ENCODE data around the gene ATP8B1.
"Not testable (repeated sequence)": the region's sequence is repeated elsewhere in the genome, so short reads cannot be mapped to it uniquely, and the experiment has no call there.

ATP8B1 gene

DNA sequence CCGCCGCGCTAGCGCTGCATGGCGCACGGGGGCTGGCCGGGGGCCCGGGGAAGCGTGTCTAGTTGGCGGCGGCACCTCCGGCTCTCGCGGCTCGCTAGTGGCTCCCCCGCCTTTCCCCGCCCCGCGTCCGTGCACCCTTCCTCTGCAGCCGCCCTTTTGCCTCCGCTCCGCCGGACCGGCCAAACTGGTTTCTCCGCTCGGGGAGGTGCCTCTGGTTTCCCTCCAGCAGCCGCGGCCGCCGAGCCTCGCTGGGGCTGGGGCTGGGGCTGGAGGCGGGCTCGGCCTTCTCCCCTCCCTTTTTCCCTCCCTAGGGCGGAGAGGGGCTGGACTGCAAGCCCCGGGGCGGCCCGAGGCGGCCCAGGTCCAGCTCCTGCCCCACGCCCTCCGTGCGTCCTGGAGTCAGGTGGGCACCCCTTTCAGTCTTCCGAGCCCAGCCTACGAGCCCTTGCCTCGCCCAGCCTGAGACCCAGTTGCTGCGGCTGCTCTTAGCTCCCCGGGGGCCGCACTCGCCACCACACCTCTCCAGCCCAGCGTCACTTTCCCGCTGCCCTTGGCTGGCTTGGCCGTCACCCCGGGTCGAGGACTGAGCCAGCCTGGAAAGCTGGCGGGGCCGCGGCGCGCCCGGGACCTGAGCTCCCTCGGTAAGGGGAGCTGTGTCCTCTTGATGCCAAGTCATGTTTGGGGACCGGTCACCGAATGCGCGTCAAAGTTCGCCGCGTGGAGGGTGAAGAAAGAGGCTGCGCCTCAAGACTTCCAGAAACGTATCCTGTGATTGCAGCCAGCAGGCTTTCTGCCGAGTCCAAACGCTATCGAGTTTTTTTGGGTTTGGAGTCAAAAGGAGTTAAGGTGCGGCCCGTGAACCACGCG lies at the start of gene ATP8B1:
ATP8B1 (minus strand) TSS at position 213 of the 867 bp plus-strand sequence. CDS start 71,508 bp downstream, outside the sequence.
- peak; percentile 84 for DNase-seq

DNA sequence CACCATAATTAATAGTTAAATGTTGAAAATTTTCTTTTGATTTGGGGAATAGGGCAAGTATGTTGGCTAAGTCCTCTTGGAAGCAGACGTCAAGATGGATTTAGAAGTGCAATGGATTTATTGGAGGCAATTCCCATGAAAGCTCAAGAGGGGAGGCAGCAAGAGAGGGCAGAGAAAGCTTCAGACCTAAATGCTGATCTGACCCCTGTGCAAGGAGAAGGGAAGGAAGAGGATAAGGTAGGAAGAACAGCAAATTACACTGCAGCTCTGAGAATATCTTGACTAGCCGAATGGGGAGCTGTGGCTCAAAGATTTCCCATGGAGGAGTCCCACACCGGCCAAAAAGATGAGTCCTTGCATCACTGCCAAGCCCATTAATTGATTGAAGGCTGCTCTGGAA lies 46.9 kb upstream of the ATP8B1 start:
- DNase-seq, result no peak

DNA sequence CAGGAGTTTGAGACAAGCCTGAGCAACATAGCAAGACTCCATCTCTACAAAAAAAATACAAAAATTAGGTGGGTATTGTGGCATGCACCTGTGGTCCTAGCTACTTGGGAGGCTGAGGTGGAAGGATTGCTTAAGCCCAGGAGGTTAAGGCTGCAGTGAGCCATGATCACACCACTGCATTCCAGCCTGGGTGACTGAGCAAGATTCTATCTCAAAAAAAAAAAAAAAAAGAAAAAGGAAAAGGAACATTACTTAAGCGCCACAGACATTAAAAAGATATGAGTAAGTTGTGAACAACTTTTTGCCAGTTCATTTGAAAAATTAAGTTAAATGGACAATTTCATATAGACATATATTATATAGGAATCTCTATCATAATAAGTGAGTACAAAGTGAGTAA lies 45.3 kb upstream of the ATP8B1 start:
- DNase-seq, result not testable (repeated sequence)

DNA sequence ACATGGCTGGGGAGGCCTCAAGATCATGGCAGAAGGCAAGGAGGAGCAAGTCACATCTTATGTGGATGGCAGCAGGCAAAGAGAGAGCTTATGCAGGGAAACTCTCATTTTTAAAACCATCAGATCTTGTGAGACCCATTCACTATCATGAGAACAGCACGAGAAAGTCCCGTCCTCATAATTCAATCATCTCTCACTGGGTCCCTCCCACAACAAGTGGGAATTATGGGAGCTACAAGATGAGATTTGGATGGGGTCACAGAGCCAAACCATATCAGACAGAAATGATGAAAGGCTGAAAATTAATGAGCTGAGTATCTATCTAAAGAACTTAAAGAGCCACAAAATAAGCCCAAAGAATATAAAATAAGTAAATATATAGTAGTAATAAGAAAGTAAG lies 44.3 kb upstream of the ATP8B1 start:
- not testable (repeated sequence) for DNase-seq

DNA sequence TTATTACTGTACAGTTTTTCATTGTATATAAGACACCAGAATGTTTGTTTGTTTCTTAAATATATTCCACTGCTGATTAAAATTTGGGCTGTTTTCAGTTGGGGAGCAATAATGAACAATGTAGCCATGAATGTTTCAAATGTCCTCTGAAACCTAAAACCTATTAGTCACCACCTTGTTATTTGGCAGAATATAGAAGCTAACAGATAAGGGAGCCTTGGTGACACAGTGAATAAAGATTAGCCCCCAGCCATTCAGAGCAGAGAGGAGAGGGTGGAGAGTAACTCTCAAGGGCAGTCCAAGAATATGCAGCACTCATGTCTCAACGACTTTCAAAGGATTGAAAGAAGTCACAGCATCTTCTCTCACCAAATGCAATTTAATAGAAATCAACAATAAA lies 43.1 kb upstream of the ATP8B1 start:
- no peak for DNase-seq

DNA sequence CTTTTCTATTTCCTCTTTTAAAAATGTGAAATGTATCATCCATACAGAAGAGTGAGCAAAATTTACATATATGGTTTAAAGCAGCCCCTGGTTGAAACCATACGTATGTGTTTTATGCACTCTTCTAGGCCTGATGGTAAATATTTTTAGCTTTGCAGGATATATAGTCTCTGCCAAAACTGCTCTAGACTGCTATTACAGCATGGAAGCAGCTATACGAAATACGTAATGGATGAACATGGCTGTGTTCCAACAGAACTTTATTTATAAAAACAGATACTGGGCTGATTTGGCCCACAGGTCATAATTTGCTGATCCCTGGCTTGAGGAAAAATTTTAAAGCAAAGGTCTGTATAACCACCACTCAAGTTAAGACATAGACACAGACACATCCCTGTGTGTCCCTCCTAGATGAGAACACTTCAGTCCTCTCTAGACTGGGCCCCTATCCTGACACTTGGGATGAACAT lies 42.5 kb upstream of the ATP8B1 start:
- DNase-seq, result no peak

DNA sequence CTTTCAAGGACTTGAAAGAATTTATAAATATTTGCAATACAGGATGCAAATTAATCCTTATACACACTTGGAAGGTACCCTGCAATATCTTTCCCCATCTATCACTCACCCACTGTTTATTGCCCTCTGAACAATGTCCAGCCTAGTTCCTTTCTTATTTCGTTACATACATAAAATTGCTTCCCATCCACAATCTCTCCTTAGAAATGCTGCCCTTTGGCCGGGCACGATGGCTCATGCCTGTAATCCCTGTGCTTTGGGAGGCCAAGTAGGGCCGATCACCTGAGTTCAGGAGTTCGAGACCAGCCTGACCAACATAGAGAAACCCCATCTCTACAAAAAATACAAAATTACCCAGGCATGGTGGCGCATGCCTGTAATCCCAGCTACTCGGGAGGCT lies 41.2 kb upstream of the ATP8B1 start:
- DNase-seq, result no peak

DNA sequence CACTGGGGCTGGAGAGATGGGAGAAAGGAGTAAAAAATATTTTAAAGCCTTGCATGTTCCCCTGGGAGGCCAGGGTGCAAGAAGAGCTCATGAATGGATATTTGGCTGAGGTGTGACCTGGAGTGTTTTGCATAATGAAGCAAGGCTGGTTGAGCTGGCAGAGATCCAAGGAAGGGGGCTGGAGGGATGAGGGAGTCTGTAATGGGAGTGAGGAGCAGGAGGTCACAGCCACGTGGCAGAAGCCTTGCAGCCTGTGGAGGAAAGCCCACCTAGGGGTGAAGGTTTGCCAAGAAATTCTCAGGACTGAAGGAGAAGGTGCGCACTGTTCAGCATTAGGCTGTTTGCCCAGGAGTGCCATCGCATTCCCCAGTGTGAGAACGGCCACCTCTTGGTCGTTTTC lies 40.3 kb upstream of the ATP8B1 start:
- no peak for DNase-seq

DNA sequence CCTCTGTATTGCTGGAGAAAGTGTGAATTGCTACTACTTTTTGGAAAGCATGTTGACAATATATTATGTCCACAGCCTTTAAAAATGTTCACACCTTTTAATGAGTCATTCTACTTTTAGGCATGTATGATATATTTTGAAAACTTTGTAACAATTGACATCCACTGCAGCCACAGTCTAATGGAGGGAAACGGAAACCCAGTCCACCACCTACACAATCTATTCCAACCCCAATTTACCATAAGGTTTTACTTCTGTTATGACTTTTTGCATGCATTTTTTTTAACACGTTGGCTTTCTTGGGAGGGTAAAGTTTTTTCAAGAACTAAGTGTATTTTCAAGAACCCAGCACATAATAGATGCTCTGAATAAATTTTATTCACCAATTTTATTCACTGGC lies 38.5 kb upstream of the ATP8B1 start:
- no peak for DNase-seq

DNA sequence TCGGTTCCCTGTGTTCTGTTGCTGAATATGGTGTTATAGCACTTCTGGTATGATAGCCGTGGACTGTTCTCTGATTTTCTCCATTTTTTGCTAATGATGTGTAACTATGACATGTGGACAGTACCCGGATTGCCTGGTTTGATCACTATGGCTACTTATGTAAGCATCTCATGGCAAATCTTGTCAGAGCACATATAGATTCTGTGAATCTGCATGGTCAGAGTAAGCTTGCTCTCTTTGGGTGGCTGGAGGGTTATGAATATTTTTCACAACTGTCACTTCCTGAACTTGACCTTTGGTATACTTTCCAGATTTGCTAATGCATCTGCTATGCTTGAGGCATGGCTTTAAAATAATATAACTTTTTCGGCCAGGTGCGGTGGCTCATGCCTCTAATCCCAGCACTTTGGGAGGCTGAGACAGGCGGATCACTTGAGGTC lies 36.8 kb upstream of the ATP8B1 start:
- no peak for DNase-seq

DNA sequence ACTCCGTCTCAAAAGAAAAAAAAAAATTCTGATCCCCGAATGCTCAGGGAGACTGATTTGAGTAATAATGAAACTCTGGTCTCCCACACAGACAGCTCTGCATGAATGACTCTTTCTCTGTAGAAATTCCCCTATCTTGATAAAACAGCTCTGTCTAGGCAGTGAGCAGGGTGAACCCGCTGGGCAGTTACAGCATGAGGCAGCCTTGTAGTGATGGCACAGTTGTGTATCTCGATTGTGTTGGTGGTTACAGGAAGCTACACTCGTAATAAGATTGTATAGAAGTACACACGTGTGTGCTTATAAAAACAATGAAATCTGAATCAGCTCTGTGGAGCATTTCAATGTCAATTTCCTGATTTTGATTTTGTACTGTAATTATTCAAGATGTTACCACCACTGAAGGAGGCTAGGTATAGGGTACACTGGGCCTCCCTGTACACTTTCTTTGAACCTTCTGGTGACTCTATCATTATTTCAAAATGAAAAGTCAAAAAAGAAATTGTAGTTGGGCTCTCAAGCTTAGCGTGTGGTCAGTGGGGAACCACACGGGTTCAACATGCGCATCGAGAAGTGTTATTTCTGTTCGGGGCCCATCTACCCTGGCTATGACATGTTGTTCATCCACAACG lies 34.9 kb upstream of the ATP8B1 start:
- no peak for DNase-seq

DNA sequence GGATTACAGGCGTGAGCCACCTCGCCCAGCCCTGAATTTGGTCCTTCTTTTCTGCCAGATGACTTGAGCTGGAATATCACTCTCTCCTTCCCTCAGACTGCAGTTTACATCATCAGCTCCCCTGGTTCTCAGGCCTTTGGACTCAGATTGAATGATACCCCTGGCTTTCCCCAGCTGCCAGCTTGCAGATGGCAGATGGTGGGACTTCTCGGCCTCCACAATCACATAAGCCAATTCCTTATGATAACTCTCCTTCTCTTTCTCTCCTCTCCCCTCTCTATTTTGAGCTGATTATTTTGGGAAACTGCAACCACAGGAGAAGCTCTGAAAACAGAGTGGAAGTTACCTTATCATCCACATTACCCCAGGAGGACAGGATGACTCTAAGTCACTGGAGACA lies 33.4 kb upstream of the ATP8B1 start:
- no peak for DNase-seq

DNA sequence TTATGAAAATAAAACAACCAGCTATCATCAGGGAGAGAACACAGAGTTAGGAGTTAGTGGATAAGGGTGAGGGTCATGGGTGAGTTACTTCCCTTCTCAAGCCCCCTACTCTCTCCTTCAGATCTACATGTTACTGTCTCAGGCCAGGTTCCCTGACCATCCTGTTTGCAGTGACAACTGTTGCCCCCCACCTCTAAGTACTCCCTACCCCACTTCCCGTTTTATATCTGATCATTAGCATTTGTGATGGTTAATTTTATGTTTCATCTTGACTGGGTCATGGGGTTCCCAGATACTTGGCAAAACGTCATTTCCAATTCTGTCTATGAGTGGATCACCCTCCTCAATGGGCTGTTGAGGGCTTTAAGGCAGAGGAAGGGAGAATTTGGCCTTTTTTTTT lies 32.8 kb upstream of the ATP8B1 start:
- no peak for DNase-seq

DNA sequence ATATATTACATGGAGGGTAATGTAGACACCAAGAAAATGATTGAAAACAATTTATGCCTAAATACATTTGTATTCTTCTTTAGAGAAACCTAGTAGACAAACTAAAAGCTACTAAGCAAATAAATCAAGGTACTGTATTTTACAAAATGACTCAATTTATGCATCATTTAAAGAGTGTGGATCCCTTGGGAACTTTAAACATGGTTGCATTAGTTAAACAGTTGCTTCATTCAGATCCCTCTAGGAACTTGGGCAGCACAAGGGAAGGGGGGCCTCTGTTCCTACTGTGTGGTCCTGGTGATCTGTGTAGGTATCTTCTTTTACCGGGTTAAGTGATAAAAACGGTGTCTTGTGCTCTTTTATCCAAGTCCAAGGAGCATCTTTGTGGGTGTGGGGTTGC lies 31.5 kb upstream of the ATP8B1 start:
- DNase-seq, result no peak

DNA sequence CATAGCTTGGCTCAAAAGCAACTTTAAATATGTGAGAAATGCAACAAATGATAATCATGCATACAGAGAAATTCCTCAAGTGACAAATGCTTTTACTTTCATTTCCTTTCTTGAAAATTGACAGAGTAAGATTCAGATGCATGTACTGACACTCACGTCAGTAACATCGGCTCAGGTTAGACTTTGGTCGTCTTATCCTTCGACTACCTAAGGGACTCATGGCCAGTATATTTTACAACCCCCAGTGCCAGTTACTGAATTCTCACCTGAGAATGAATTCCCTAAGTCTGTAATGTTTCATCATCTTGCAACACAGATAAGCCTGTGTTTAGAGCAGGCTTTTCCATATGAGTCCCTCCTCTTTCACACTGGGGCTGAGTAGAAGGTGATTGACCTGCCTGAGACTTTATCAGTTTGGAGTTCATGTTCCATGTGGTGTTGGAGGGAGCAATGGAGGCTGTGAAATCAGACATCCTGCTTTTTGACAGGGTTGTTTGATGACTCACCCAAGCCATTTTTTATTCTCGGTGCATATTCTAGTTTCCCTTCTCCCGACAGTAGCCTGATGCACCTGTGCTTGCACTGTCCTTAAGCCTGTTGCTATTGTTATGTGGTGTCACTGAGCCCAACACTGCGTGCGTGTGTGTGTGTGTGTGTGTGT lies 30.5 kb upstream of the ATP8B1 start:
- no peak for DNase-seq

DNA sequence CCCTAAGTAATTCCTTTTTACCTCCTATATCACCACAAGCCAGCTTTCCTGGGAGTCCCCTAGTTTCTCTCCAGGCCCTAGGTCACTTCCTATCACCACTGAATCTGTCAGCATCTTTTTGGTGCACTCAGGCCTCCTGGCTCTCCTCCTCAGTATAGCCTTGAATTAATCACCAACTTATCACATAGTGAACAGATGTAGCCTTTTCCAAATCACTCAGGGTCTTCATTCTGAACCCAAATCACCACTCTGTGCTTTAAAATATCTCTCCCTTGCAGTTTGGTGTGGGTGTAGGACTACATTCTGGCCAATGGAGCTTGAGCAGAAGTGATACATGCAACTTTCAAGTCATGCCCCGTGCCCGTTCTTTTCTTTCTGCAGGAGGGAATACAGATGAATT lies 29.6 kb upstream of the ATP8B1 start:
- DNase-seq, result no peak

DNA sequence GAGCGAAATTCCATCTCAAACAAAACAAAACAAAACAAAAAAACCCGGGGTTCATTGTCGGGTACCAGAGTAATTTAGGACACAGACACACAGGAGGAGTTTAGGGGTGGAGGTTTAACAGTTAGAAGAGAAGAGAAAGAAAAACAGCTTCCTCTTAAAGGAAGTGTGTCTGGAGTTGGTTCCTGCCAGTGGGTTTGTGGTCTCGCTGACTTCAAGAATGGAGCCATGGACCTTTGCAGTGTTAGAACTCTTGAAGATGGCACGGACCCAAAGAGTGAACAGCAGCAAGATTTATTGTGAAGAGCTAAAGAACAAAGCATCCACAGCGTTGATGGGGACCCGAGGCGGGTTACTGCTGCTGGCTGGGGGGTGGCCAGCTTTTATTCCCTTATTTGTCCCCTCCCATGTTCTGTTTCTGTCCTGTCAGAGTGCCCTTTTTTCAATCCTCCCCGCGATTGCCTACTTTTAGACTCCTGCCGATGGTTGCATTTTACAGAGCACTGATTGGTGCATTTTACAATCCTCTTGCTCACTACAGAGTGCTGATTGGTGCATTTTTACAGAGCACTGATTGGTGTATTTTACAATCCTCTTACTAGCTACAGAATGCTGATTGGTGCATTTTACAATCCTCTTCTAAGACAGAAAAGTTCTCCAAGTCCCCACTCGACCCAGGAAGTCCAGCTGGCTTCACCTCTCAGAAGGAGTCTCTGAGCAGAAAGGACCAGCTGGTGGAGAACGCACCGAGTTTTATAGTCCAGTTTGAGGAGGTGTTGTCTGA lies 28.7 kb upstream of the ATP8B1 start:
- no peak for DNase-seq

DNA sequence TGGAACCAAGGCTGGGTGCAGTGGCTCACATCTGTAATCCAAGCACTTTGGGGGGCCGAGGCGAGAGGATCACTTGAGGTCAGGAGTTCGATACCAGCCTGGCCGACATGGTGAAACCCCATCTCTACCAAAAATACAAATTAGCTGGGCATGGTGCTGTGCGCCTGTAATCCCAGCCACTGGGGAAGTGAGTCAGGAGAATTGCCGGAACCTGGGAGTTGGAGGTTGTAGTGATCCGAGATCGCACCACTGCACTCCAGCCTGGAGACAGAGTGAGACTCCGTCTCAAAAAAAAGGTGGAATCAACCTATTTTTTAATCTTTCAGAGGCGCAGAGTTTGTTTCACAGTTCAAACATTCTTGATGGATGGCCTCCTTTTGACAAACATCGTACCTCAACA lies 24.5 kb upstream of the ATP8B1 start:
- DNase-seq, result no peak

DNA sequence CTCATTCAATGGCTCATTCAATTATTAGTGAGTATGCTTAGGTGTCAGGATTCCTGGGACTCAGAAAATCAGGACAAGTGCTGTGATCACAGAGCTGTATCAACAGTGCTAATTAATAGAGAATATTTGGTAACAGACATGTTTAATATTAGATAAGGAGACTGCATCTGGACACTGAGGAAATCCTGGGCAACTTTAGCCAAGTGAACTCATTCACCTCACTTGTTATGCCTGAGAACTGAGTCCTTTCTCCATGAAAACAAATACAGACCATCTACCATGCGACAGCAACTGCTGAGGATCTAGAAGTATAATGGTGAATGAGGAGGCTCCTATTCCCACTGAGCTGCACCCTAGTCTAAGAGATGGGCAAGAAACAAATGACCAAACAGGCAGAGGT lies 23.1 kb upstream of the ATP8B1 start:
- no peak for DNase-seq

DNA sequence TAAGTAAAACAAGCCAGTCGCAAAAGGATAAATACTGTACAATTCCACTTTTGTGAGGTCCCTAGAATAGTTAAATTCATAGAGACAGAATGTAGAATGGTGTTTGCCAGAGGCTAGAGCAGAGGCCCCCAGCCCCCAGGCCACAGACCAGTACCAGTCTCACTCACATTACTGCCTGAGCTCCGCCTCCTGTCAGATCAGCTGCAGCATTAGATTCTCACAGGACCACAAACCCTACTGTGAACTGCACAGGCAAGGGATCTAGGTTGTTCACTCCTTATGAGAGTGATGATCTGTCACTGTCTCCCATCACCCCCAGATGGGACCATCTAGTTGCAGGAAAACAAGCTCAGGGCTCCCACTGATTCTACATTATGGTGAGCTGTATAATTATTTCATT lies 17.5 kb upstream of the ATP8B1 start:
- not testable (repeated sequence) for DNase-seq

DNA sequence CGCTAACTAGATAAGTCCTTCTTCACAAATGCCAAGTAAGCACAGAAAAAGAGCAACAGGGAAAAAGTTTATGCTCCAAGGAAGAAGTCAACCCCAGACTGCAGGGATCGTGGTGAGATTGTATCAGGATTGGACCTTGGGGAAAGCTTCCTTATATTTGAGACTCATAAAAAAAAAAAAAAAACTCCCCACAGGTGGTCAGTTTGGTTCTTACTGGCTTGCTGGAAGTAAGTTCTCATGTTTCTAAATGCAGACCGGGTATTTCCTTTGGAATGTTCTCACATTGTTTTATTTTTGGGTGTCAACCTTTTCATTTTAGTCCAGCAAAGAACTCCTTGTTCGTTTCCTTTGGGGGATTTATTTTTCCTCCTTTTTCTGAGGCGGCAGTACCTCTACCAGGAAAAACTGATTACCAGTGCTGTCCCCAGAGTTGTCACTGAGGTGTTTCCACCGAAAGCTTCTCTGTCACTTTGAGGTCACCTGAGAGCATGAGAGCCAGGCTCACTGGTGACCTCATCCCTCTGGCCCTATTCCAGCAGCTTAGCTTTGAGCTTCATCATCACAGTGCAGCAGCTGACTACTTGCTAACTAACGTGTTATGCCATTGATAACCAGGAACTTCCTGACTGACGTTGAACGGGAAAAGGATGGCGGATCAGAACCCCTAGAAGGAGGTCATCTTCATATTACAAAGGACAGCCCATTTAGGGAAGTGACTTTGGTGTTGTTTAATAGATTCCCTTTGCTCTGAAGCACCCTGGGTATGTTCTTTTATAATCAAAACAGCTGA lies 16.8 kb upstream of the ATP8B1 start:
- no peak for DNase-seq

DNA sequence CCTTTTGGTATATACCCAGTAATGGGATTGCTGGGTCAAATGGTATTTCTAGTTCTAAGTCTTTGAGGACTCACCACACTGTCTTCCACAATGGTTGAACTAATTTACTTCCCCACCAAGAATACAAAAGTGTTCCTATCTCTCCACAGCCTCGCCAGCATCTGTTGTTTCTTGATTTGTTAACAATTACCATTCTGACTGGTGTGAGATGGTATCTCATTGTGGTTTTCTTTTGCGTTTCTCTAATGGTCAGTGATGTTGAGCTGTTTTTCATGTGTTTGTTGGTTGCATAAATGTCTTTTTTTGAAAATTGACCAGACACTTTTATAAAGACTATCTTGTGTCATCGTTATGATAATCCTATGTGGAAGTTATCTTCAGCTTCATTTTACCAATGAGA lies 16.0 kb upstream of the ATP8B1 start:
- DNase-seq, result no peak
